NCI-H2081 treated with DMSO at 0.1 percent for 48 hours (cell line): ENCODE measurements around the gene MED25.
A peak's percentile ranks its signal among the peaks of the same experiment; 100 is the strongest.

Source experiments
- DNase-seq: peaks from one replicate; lab custom pipeline; 2025; lab: John Stamatoyannopoulos, UW

Gene MED25

DNA sequence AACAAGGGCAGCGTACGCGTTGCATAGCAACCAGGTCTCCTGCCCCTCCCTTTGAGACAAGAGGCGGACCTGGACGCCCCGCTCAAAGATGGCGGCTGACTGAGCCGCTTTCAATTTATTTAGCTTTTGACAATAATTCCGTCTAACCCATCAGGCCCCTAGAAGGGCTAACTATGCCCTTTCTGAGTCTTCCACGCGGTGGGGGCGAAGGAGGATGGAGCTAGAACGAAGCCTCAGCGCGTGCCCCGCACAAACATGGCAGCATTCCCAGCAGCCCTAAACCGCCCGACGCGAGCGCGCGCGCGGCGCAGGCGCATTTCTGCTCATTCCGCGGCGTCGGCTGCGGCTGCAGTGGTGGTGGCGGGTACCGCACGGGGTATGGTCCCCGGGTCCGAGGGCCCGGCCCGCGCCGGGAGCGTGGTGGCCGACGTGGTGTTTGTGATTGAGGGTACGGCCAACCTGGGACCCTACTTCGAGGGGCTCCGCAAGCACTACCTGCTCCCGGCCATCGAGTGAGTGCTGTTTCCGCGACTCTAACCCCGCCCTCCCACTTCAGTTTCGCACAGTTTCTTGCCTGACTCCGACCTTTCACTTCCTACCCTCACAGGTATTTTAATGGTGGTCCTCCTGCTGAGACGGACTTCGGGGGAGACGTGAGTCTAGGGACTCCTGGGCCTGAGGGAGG lies at the start of gene MED25:
TSS of gene MED25 (plus strand) at position 326 of the 685 bp plus-strand sequence. CDS start at position 379, 53 bp downstream.
- peak; percentile 58 for DNase-seq

DNA sequence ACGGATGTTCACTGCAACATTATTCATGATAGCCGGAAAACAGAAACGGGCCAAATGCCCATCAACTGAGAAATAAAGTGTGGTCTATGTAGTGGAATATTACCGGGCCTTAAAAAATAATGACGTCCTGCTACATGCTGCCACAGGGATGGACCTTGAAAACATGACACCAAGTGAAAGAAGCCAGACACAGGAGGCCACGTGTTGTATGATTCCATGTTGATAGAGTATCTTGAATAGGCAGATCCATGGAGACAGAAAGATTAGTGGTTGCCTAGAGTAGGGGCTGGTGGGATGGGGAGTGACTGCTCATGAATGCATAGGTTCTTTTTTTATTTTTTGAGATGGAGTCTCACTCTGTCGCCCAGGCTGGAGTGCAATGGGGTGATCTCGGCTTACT lies 47.6 kb upstream of the MED25 start:
- DNase-seq: no peak

DNA sequence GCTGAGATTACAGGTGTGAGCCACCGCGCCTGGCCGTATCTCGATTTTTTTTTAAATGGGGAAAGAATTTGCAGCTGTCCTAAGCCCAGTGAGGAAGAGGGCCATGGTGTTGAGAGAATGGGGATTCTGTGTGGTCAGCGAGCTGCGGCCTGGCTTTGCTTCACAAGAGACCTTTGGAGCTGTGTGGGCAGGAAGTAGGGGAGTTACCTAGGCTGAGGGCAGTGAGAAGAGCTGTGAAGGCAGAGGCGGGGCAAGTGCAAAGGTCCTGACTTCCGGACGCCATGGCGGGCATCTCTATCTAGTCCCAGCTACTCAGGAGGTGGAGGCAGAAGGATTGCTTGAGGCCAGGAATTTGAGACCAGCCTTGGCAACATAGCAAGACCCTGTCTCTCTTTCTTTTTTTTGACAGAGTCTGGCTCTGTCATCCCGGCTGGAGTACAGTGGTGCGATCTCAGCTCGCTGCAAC lies 46.4 kb upstream of the MED25 start:
- DNase-seq: no peak

DNA sequence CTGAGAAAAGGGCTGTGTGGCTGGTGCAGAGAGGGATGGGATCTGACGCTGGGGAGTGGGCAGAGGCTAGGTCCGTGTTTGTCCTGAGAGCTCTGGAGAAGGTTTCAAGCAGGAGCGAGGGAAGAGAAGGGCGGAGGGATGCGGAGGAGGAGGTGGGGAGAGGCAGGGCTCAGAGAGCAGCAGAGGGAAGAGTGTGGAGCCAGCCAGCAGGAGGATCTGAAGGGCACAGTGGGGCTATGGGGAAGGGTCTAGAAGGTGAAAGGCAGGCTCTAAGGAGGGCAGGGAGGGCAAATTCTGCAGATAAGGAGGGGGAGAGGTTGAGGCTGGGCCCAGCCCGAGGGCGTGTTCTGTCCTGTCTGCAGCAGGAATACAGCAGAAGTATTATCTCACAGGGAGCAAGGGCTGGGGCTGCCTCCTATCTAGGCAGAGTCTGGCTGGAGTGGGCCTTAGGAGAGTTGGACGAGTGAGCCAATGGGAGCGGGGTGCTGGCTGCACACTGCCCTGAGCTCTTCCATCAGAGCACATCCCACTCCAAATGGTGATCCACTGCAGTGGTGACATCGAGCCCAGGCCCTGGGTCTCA lies 45.1 kb upstream of the MED25 start:
- no peak for DNase-seq

DNA sequence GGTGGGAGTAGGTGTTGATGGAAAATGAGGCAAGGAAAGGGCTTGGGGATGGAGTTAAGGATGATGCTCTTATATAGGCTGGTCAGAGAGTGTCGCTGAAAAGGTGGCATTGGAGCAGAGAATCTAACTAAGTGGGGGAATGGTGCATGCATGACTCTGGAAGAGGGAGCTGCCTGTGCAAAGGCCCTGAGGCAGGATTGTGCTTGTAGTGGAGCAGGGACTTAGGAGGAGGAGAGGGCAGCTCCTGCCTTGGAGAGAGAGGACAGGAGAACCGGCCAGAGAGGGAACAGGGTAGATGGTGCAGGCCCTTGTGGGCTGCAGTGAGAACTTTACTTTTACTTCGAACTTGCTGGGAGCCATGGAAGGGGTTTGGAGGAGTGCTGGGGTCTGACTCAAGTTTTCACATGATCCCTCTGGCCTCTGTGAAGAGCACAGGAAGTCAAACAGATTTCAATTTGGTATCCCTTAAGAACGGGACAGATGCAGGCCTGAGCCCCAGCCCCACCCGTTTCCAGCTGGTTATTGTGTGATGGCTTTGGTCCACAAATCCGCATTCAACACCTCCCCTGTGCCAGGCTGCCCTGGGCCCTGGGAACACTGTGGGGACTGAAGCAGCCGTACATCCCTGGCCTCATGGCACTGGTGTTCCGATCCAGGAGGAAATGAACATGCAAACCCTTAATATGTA lies 44.3 kb upstream of the MED25 start:
- no peak for DNase-seq

DNA sequence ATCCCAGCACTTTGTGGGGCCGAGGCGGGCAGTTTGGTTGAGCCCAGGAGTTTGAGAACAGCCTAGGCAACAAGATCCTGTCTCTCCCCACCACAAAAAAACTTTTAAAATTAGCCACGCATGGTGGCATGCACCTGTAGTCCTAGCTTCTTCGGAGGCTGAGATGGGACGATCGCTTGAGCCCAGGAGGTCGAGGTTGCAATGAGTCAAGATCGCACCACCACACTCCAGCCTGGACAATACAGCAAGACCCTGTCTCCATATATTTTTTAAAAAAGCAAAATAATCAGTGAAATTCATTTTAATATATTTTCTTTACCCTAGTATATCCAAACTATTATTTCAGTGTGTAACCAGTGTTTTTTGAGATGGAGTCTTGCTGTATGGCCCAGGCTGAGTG lies 43.1 kb upstream of the MED25 start:
- DNase-seq: no peak

DNA sequence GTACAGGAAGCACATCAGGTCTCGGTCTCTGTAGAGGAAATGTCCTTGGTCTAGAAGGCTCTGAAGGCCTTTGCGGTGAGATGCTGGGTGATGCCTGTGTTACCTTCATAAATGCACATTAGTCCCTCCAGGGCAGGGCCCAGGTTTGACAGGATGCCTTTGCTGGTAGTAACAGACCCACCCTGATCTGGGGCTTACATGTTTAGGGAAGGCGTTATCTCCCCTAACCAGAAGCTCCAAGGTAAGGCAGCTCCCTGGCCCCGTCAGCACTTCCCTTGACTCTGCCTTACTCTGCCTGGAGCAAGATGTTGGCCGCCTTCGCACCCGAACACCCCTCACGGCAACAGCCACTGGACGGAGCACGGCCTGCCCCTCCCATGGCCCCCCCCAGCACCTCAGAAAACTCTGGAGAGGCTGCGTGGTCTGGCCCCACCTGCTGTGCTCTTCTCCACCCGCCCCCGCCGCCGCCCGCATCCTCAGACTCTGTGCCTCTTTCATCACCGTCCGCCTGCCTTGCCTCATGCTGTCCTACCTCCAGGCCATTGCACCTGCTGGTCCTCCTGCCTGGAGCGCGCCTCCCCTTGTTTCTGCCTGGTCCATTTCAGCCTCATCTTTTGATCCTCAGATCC lies 42.2 kb upstream of the MED25 start:
- no peak for DNase-seq

DNA sequence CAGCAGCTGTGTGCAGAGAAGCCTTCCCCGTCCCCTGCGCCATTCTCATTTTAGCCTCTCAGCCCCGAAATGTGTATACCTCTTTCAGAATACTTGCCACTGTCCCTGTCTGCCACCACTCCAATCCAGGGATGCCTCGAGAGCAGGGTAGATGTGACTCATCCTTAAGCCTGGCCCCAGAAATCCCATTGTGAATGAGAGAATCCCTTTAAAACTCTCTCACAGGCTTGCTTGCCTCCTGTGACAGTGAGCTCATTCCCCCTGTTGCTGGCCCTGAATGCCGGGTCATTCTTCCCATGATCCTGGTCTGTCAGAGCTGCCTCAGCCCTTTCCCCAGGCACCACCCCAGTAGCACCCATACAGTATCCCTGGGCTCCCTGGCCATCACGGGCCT lies 41.7 kb upstream of the MED25 start:
- DNase-seq: no peak

DNA sequence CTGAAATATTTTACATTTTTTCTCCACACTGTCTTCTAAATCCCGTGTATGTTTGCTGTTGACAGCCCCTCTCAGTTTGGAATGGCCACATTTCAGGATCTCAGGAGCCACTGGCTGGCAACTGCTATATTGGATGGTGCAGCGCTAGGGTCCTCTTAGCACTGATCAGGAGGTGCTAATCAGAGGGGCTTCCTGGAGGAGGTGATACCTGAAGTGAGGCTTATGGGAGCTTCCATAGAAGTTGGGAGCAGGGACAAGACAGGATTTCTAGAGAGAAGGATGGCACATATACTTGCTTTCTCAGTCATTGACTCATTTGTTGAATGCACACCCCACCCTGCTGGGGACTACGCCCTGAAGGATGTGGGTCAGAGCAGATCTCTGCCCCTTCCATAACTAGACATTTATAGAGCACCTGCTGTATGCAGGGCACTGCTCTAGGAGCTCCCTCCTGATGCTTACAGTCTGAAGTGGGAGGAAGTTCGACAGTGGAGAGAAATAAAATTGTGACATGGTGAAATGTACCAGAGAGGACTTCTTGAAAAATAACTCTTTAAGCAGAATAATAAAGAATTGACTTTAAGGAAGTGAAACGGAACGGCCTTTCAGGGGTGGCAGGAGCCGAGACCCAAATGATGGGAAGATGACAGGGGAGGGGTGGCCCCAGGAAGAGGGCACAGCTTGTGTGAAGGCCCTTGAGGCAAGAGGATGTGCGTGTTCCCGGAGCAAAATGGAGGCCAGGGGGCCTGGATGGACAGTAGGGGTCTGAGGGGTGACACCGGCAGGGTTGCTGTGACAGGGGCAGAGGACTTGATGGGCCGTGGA lies 38.1 kb upstream of the MED25 start:
- DNase-seq: no peak

DNA sequence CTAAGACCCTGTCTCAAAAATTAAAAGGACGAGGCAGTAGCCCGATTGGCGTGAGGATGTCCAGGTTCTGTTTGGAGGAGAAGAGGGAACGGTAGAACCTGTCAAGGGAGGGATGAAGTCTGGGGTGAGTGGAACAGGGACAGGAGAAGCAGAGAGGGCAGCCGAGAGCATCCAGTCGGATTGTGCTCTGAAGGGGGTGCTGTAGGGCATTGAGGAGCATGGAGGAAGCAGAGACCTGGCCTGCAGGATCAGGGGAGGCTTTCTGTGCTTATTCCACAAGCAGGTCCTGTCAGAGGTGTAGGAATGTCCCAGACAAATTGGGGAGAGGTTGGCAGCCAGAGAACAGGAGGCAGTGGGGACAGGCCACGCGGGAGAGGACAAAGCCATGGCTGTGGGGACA lies 37.2 kb upstream of the MED25 start:
- DNase-seq: no peak

DNA sequence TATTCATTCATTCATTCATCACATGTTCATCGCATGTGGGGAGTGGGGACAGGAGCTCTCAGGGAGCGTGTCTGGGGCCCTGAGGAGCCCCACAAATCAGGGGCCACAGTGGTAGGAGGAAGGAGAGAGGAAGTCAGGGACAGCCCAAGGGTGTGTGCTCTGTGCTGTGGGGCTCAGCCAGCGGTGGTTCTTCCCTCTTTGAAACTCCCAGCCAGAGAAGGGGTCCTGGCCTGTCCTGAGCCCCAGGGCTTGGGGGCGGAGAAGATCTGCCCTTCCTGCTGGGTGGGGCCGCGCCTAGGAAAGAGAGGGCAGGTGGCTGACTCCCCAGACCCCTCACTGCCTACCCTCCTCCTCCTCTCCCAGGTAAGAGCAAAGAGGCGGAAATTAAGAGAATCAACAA lies 36.7 kb upstream of the MED25 start:
- DNase-seq: no peak

DNA sequence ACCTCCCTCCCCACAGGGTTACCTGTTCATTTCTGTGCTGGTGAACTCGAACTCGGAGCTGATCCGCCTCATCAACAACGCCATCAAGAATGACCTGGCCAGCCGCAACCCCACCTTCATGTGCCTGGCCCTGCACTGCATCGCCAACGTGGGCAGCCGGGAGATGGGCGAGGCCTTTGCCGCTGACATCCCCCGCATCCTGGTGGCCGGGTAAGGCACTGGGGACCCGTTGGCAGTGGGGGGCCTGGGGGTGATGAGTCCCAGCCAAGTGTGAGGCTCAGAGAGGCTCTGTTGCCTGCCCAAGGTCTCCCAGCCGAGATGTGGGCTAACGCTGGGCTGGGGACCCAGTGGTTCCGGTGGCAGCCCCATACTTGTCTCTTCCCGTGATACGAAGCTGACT lies 35.6 kb upstream of the MED25 start:
- DNase-seq: no peak

DNA sequence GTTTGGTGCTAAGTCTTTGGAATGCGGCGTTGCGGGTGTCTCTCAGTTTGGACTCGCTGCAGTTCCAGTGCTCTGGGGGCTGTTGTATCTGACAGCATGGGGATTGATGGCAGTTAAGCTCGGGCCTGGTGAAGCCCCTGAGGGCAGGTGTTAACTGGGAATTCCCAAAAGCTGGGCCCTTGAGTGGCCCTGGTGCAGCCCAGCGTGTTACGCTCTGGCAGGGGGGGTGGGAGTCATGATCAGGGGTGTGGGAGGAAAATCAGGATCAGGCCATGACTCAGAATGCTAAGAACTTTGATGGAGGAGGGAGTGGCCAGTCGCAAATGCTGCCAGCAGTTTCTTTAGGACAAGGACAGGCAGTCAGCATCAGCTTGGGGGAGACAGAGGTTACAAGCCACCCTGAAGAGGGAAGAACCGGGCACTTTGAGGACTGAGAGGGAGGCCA lies 31.7 kb upstream of the MED25 start:
- no peak for DNase-seq

DNA sequence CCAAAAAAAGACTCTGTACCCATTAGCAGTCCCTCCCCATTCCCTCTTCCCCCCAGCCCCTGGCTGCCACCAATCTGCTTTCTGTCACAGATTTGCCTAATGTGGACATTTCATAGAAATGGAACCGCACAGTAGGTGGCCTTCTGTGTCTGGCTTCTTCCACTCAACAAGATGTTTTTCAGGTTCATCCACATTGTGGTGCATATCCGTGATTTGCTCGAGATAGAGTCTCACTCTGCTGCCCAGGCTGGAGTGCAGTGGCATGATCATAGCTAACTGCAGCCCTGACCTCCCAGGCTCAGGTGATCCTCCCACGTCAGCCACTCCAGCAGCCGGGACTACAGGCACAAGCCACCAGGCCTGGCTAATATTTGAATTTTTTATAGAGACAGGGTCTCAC lies 30.3 kb upstream of the MED25 start:
- no peak for DNase-seq

DNA sequence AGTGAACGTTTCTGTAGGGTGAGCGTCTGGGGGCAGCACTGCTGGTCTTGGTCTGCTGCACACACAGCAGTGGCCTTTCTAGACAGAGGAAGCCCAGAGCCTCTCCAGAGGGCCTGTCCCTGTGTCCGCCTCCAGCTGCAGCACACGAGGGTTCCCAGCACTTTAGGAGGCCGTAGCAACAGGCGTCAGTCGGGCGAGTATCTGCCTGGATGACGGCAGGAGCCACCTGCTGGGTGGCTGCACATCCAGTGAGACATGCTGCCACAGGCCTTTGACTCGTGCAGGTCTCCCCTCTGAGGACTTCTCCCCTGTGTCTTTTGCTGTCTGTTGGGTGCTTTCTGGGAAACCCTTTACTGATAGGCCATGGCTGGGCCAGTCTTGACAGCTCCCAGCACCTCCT lies 29.2 kb upstream of the MED25 start:
- DNase-seq: no peak

DNA sequence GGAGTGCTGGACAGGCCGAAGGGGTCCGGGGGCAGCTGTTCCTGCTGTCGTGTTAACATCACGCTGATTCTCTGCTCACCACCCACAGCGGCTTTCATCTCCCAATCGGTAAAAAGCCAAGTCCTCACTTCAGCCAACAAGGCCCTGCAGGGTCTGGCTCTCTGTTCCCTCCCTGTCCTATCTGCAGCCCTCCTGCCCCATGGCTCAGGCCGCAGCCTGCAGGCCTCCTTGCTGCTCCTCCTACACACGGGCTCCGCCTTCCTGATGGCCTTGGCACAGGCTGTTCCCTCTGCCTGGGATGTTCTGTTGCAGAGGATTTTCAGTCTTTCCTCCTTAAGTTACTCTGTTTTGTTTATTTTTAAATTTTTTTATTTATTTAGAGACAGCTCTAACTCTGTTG lies 27.2 kb upstream of the MED25 start:
- no peak for DNase-seq

DNA sequence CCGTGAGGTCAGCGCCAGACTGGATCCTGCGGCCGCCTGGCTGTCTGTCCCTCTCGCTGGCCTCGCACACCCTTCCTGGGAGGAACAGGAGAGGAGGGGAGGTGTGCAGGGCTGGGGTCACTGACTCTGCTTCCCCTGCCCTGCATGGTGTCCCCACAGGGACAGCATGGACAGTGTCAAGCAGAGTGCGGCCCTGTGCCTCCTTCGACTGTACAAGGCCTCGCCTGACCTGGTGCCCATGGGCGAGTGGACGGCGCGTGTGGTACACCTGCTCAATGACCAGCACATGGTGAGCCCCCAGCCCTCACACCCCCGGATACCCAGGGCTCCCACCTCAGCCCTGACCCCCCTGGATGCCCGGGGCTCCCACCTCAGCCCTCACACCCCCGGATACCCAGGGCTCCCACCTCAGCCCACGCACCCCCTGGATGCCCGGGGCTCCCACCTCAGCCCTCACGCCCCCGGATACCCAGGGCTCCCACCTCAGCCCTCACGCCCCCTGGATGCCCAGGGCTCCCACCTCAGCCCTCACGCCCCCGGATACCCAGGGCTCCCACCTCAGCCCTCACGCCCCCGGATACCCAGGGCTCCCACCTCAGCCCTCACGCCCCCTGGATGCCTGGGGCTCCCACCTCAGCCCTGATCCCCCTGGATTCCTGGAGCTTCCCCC lies 26.2 kb upstream of the MED25 start:
- DNase-seq: no peak

DNA sequence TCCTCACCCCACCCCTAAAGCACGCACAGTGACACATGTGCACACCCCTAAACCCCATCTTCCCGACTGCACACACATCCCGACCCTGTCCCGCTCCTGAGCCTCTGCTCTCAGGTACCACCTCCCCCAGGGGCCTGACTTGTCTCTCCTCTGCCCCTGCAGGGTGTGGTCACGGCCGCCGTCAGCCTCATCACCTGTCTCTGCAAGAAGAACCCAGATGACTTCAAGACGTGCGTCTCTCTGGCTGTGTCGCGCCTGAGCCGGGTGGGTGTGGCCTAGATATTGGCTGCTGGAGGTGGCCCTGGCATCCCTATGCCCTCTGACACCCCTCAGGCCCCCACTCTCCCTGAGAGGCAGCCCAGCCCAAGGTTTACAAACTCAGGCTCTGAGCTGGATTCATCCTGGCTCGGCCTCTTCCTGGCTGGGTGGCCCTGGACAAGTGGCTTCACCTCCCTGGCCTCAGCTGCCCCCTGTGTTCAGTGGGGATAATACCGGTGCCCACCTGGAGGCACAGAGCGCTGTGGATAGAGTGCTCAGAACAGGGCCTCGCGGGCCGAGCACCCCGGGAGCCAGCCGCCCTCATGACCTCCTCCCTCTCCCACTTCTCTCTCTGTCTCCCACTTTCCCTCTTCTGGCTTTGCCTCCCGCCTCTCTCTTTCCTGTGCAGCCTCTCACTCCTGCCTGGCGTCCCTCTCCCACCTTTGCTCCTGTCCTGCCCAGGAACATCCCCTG lies 25.1 kb upstream of the MED25 start:
- DNase-seq: no peak

DNA sequence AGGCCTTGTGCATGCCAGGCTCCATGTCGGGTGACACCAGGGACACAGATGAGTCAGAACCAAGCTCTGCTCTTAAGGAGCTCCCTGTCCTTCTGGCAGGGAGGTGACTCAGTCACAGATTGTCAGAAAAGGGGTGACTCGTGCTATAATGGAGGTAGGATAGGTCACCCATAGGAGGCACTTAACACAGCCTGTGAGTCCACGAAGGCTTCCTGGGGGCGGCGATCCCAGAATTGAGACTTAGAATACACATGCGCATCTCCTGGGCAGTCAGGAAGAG lies 24.6 kb upstream of the MED25 start:
- DNase-seq: no peak

DNA sequence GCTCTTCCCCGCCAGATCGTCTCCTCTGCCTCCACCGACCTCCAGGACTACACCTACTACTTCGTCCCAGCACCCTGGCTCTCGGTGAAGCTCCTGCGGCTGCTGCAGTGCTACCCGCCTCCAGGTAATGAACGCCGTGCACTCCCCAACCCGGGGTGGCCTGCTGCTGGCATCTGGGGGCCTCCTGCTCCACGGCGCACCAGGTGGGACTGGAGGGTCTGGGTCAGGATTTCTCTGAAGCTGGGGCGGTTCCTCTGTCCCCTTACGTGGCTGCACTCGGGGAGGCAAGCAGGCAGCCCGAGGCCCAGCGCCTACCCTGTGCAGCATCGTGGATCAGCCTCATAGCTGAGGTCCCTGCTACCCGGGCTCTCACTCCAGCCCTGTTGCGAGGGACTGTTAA lies 22.5 kb upstream of the MED25 start:
- no peak for DNase-seq

DNA sequence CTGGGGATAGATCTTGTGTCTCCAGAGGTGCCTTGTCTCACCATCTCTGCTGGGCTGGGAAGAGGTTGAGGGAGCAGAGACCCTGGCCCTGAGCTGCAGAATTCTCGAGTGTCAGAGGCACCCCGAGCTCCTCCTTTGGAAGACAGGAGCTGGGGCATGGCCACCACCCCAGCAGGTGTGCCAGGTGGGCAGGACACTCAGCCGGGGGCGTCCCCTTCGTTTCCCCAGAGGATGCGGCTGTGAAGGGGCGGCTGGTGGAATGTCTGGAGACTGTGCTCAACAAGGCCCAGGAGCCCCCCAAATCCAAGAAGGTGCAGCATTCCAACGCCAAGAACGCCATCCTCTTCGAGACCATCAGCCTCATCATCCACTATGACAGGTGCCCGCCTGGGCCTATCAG lies 19.5 kb upstream of the MED25 start:
- no peak for DNase-seq
